Esophagus squamous epithelium (tissue), 4 donors: ENCODE results near the gene FAM90A26.
"Not testable (repeated sequence)": the region's sequence is repeated elsewhere in the genome, so short reads cannot be mapped to it uniquely, and the experiment has no call there.

Source experiments
- CTCF ChIP-seq, 6 experiments: fragments of 450-650 bp in 4 of 6; fragments of 200-600 bp in 2 of 6; sonication (generic) in 2 of 6; IDR thresholded peaks; one replicate each; pipeline ENCODE4 v1.5.1; 2016 to 2019; ENCODE audit warnings: antibody characterized with exemption in 6 of 6, mild to moderate bottlenecking in 4 of 6, moderate library complexity in 4 of 6
- POLR2A ChIP-seq, 4 donors: fragments of 450-650 bp; IDR thresholded peaks; one replicate each; pipeline ENCODE4 v1.6.1; 2017; ENCODE audit warnings: antibody characterized with exemption in 4 of 4, mild to moderate bottlenecking in 4 of 4, moderate library complexity in 3 of 4

- not testable (repeated sequence) for TF ChIP-seq CTCF, POLR2A (IDR thresholded peaks at IDR 0.05)
Observed at GRCh38 chr4:9155101-9155886, 14.9 kb upstream of the FAM90A26 start.
